Measurements from ENCODE around the gene TNFRSF21. TPM values are rescaled to one million over a fixed set of nuclear protein-coding genes. Genes with fewer than 3 reads are reported as not detected.
"Not testable (repeated sequence)": the region's sequence is repeated elsewhere in the genome, so short reads cannot be mapped to it uniquely, and the experiment has no call there.

Gene TNFRSF21
- polyA plus RNA-seq, 5 donors = 13.3 to 21.8 (median 14.9) TPM

- not testable (repeated sequence) for DNase-seq
These were observed 81.6 kb downstream of the TNFRSF21 start for GRCh38 chr6:47228093-47228492.

DNA sequence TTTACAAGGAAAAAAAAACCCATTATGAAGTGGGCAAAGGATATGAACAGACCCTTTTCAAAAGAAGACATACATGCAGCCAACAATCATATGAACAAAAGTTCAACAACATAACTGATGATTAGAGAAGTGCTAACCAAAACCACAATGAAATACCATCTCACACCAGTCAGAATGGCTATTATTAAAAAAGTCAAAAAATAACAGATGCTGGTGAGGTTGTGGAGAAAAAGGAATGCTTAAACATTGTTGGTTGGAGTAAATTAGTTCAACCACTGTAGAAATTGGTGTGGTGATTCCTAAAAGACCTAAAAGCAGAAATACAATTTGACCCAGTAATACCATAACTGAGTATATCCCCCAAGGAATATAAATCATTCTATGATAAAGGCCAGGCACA, 86.5 kb downstream of the TNFRSF21 start:
- not testable (repeated sequence) for DNase-seq

GRCh38 chr6:47221565-47221964, 88.1 kb downstream of the TNFRSF21 start:
- no peak for DNase-seq

- no peak for DNase-seq
These were observed 100.1 kb downstream of the TNFRSF21 start for GRCh38 chr6:47209632-47210031.

DNA sequence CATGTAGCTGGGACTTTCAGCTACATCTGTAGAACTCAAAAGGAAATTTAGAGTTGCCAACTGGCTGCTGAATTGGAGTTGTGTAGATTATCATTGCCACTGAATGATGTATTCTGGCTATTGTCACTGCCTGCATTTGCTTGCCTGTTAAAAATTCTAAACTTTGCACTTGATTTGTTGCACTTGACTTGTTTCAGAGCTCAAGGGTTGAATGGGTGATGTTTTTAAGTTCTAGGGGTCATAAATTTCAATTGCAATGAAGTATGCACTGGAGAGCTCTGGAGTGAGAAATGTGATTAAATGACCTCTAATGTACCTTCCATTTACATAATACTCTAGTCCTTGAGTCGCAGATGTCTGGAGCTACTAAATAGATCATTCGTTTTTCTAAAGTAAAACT, 102.4 kb downstream of the TNFRSF21 start:
- DNase-seq = no peak

DNA sequence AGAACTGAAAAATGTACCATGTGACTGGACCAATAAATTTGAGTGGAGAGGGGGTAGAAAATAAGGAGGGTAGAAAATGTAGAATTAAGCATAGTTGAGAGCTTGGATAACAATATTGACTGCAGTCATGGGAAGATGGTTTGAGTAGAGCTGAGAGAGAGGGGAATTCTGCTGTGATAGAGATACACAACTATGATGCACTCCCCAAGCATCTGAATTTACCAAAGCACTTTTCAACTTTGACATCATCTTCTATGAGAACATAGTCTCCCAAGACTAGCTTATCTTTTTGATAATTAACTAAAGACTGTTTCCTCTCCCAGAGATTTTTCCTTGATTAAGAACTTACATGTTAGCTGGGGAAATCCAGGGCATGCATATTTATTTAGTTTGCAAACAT, 103.1 kb downstream of the TNFRSF21 start:
- no peak for DNase-seq

- no peak for DNase-seq
These were observed 105.6 kb downstream of the TNFRSF21 start for GRCh38 chr6:47203938-47204611.

DNA sequence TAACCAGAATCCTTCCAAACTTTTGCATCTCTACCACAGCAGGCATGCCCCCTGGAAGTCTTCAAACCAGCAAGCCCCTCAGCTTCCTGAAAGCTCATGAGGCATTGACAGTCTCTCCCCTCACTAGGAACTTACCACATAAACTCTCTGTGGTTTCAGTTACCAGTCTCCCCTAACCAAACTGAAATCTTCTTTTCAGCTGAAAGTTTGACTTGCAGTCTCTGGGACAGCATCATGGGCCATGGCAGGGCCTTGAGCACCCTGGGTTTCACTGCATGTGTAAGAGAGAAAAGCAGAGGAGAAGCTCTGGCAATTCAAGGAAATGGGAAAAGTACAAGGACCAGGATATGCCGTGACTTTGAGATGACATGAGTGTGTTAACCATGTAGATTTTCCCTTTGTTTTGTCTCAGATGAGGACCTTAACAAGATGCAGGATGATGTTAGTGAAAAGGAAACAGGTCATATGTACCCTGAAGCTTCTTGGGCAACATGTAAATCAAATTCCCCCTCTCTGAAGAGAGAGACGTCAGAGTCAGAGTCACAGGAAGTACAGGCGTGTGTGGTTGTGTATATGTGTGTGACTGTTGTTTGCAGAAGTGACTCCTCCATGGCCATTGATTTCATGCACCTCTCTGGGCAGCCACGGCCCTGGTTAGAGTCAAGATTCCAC, 106.3 kb downstream of the TNFRSF21 start:
- no peak for DNase-seq

DNA sequence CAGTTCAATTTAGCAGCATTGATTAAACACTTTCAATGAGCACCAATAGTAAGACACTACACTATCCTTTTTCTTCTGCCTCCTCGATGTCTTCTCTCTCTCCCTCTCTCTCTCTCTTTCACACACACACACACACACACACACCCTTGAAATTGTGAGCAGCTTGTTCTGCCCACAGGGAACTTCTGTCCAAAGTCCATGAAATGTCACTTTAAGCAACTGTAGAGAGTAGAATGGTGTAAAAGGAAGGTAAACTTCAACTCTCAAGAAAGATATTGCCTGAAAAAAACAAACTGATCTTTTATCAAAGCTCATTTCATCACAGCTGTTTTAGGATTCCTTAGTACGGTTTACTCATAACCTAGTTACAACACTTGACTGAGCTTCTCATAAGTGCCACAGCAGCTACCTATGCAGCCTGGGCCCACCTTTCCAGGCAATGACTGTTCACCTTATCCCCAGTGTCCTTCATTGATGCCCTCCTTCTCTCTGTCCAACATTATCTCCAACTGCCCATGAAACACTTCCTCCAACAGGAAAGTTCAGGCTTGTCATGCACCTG, 107.0 kb downstream of the TNFRSF21 start:
- DNase-seq = no peak

- no peak for DNase-seq
These were observed 109.0 kb downstream of the TNFRSF21 start for GRCh38 chr6:47200536-47201334.

DNA sequence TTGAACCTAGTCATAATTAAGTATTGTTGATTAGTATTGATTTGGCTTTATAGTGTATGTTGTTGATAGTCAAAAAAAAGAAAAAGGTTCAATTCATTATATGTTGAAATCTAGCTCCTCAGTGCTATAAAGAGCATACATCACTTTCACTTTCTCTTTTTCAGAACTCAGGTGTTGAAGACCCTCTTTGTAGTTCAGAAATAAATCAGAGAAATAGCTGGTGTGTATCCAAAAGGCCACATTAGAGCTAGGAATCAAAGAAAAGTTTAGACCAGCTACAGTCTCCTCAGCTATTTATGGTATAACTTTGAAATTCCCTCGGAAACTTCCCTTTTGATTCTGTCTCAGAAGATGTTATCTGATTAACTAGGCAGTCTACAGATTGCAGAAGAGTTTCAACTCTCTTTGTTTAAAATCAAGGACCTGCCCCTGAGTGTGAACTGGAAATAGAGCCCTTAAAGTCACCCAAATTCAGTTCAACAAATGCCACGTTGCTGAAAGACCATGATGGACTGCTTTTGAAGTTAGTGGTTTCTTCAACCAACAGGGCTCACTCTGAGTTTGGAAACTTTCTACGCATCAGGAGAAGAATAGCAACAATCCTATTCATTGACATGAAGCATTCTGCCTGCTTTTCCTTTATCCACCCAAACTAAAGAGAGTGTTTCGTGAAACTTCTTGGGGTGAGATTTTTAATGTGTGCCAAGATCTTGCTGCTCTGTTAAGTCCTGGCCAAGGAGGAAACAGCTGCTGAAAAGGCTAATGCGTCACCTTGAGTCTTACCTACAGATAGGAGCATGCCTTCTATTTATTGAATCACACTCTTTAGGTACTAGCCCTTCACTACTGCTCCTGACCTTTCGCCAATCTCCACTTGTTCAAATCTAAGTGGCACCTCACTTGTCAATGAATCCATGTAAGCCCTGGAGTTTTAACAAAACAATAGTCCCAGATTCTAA, 111.7 kb downstream of the TNFRSF21 start:
- no peak for DNase-seq

GRCh38 chr6:47196113-47196512, 113.6 kb downstream of the TNFRSF21 start:
- no peak for DNase-seq

DNA sequence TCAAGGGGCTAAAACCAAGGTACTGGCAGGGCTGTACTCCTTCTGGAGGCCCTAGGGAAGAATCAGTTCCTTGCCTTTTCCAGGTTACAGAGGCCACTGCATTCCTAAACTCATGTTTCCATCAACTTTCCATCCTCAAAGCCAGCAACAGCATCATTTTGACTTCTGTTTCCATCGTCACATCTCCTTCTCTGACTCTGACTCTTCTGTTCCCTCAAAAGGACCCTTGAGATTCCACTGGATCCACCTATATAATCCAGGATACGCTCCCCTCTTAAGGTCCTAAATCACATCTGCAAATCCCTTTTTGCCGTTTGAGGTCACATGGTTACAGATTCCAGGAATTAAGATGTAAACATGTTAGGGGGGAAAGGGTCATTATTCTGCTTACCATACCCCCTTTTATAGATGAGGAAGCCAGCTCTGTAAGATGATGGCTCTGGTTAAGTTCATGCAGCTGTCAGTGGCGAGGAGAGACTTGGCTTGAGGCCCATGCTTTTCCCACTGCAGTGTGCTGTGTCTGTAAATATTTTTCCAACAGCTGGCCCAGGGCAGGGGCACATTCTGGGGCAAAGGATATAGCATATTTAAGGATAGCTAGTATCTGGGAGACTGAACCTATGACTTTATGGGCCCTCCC, 114.6 kb downstream of the TNFRSF21 start:
- DNase-seq = peak; percentile 43 to 52

DNA sequence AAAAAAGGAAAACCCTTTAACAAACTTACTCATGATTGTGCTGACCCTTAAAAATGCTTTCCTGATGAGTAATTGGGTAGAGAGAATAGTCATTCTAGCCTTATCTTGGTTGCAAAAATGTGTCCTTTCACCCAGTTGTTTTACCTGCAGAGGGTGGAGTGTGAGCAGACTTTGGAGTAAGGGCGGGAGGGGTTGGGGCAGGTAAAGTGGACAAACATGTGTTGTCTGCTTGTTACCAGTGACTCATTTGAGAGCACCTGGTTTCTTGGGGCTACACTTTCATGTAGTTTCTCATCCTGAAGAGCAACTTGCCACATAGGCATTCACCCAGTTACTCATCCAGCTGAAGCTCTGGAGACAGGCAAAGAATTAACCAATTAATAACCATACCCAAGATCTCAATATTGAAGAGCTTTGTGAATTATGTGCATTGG, 121.1 kb downstream of the TNFRSF21 start:
- no peak for DNase-seq

- no peak for DNase-seq
These were observed 121.7 kb downstream of the TNFRSF21 start for GRCh38 chr6:47187893-47188587.

GRCh38 chr6:47187113-47187512, 122.6 kb downstream of the TNFRSF21 start:
- no peak for DNase-seq

- no peak for DNase-seq
These were observed 127.3 kb downstream of the TNFRSF21 start for GRCh38 chr6:47182291-47182957.

DNA sequence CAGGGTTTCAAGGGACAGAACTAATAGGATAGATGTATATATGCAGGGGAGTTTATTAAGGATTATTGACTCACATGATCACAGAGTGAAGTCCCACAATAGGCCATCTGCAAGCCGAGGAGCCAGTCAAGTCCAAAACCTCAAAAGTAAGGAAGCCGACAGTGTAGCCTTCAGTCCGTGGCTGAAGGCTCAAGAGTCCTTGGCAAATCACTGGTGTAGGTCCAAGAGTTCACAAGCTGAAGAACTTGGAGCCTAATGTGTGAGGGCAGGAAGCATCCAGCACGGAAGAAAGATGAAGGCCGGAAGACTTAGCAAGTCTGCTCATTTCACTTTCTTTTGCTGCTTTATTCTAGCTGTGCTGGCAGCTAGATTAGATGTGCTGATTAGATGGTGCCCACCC, 128.0 kb downstream of the TNFRSF21 start:
- DNase-seq = no peak

All from right lung (tissue), 5 donors.